Measurements from ENCODE around the gene ARSJ. TPM values are rescaled to one million over a fixed set of nuclear protein-coding genes. Genes with fewer than 3 reads are reported as not detected.
A peak's percentile ranks its signal among the peaks of the same experiment; 100 is the strongest.

Gene ARSJ
- total RNA-seq, 1 experiment from 2014 or later = 16.4 TPM

DNA sequence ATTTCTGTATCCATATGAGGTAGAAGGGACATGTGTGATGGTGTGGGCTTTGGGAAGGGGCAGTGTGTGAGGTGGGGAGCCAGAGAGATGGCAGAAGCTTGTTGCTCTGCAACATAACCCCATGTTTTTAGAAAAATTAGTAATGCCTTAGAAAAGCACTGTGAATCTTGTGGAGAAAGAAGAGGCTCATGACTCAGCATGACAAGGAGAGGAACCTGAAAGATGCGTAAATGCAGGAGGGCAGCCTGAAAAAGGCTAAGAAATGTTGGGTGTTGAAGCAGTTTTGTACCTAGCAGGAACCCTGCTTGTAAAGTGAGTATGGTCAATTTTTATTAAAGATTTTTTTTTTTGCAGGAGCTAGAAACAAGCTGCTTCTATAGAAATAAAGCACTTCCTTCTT lies 59.8 kb downstream of the ARSJ start:
- Histone ChIP-seq H3K4me2 (ENCODE audit: low read length) (no peak overlapping the region), H3K9me2 (replicated peaks; ENCODE audit: low read length) (no peaks in the 10 kb centered on the region), H3K79me2 (ENCODE audit: low read length) (no peaks in the 10 kb centered on the region), H3K4me1 (ENCODE audit: insufficient read depth, low read length) (peaks cover 11% of the 10 kb centered on the region), H3K36me3 (ENCODE audit: low read depth, low read length) (no peaks in the 10 kb centered on the region), H3K9ac (ENCODE audit: low read length) (no peak overlapping the region), H2AFZ (ENCODE audit: low read length) (no peak overlapping the region), H4K20me1 (ENCODE audit: low read length) (no peaks in the 10 kb centered on the region), H3K27ac (ENCODE audit: low read length) (no peak overlapping the region), H3F3A (ENCODE audit: low read length, unreplicated experiment) (no peaks in the 10 kb centered on the region), H3K27me3 (ENCODE audit: low read length) (no peaks in the 10 kb centered on the region), H3K9me3 (ENCODE audit: low read length) (no peaks in the 10 kb centered on the region), H3K4me3 (ENCODE audit: low read length) (no peak overlapping the region)
- ChIA-PET POLR2A (ENCODE audit: unreplicated experiment) (no interaction called here), CTCF (interaction anchor here (0.6 kb wide), 2 partner anchors 15 to 372 kb away, joined by 3 to 7 read pairs; no protein-coding TSS in a partner anchor)
- BruUV-seq (replicated peaks) = no TSS peak
- TF ChIP-seq, protein P1, sequence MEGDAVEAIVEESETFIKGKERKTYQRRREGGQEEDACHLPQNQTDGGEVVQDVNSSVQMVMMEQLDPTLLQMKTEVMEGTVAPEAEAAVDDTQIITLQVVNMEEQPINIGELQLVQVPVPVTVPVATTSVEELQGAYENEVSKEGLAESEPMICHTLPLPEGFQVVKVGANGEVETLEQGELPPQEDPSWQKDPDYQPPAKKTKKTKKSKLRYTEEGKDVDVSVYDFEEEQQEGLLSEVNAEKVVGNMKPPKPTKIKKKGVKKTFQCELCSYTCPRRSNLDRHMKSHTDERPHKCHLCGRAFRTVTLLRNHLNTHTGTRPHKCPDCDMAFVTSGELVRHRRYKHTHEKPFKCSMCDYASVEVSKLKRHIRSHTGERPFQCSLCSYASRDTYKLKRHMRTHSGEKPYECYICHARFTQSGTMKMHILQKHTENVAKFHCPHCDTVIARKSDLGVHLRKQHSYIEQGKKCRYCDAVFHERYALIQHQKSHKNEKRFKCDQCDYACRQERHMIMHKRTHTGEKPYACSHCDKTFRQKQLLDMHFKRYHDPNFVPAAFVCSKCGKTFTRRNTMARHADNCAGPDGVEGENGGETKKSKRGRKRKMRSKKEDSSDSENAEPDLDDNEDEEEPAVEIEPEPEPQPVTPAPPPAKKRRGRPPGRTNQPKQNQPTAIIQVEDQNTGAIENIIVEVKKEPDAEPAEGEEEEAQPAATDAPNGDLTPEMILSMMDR (conservative IDR thresholded peaks at IDR 0.05; ENCODE audit: low read depth, low read length) = no peak
- TF ChIP-seq EZH2phosphoT487 (IDR thresholded peaks at IDR 0.05; ENCODE audit: borderline replicate concordance, low read length) = no peak
- ATAC-seq (0 out of 2 replicates have a peak, but pooled peaks have one; percentile 31), DNase-seq (peak; percentile 37)
- intact Hi-C loops (cut with micrococcal nuclease) = no loop called here

DNA sequence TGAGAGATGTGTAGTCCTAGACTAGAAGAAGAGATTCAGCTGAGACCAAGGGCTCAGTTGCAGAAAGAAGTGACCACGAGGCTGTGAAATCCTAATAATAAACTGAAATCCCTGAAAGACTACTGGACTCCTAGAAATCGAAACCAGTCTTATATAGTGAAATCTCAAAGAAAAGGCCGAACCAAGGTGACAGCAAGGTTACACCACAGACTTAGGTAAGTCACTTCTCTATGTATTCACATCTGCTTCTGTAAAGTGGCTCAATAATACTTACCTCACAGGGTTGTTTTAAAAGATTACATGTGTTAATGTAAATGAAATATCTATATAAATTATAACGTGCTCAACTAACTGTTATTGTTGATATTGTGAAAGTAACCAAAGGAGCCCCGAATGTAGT lies 60.3 kb downstream of the ARSJ start:
- Histone ChIP-seq H3K4me1 (ENCODE audit: insufficient read depth, low read length) (peaks cover 11% of the 10 kb centered on the region), H3K9me3 (ENCODE audit: low read length) (no peaks in the 10 kb centered on the region), H3K27ac (ENCODE audit: low read length) (no peak overlapping the region), H3K27me3 (ENCODE audit: low read length) (no peaks in the 10 kb centered on the region), H3K4me3 (ENCODE audit: low read length) (no peak overlapping the region), H3F3A (ENCODE audit: low read length, unreplicated experiment) (no peaks in the 10 kb centered on the region), H4K20me1 (ENCODE audit: low read length) (no peaks in the 10 kb centered on the region), H3K4me2 (ENCODE audit: low read length) (no peak overlapping the region), H3K9ac (ENCODE audit: low read length) (no peak overlapping the region), H3K79me2 (ENCODE audit: low read length) (no peaks in the 10 kb centered on the region), H3K9me2 (replicated peaks; ENCODE audit: low read length) (no peaks in the 10 kb centered on the region), H2AFZ (ENCODE audit: low read length) (no peak overlapping the region), H3K36me3 (ENCODE audit: low read depth, low read length) (no peaks in the 10 kb centered on the region)
- no TSS peak for BruUV-seq (replicated peaks)
- intact Hi-C loops (cut with micrococcal nuclease) = no loop called here
- TF ChIP-seq EZH2 (IDR thresholded peaks at IDR 0.05; ENCODE audit: low read length, unreplicated experiment) = no peak
- TF ChIP-seq, protein P1 (conservative IDR thresholded peaks at IDR 0.05; ENCODE audit: low read depth, low read length) = no peak
- TF ChIP-seq EZH2phosphoT487 (IDR thresholded peaks at IDR 0.05; ENCODE audit: borderline replicate concordance, low read length) = no peak
- ChIA-PET CTCF (interaction anchor here (0.7 kb wide), 1 partner anchor 105 kb away, joined by 3 read pairs; no protein-coding TSS in a partner anchor), POLR2A (ENCODE audit: unreplicated experiment) (no interaction called here)
- DNase-seq (no peak), ATAC-seq (no peak)

DNA sequence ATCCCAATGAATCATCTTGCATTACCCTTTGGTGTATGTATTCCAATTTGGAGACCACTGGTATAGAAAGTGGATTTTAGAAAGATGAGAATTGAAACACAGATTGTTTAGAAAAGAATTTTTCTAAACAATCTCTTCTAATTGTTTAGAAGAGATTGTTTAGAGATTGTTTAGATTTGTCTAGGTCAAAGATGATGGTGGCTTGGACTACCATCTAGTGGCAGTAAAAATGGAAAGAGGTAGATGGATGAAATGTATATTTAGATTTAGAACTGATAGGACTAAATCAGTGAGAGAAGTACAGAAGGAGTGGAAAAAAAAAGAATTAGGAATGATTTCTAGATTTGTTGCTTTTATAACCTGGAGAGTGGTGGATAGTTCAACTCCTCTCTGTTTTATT lies 70.6 kb downstream of the ARSJ start:
- Histone ChIP-seq H3K27me3 (ENCODE audit: low read length) (no peaks in the 10 kb centered on the region), H3K4me3 (ENCODE audit: low read length) (no peak overlapping the region), H3K4me2 (ENCODE audit: low read length) (no peak overlapping the region), H4K20me1 (ENCODE audit: low read length) (no peaks in the 10 kb centered on the region), H3F3A (ENCODE audit: low read length, unreplicated experiment) (no peaks in the 10 kb centered on the region), H2AFZ (ENCODE audit: low read length) (no peak overlapping the region), H3K36me3 (ENCODE audit: low read depth, low read length) (no peaks in the 10 kb centered on the region), H3K9me2 (replicated peaks; ENCODE audit: low read length) (no peaks in the 10 kb centered on the region), H3K79me2 (ENCODE audit: low read length) (no peaks in the 10 kb centered on the region), H3K9ac (ENCODE audit: low read length) (no peak overlapping the region), H3K9me3 (ENCODE audit: low read length) (no peaks in the 10 kb centered on the region), H3K27ac (ENCODE audit: low read length) (no peak overlapping the region), H3K4me1 (ENCODE audit: insufficient read depth, low read length) (no peaks in the 10 kb centered on the region)
- no peak; the same call in 1 of the 2 replicates for ATAC-seq
- ChIA-PET POLR2A (ENCODE audit: unreplicated experiment) (no interaction called here), CTCF (no interaction called here)
- TF ChIP-seq EZH2phosphoT487 (IDR thresholded peaks at IDR 0.05; ENCODE audit: borderline replicate concordance, low read length) (no peak), EZH2 (IDR thresholded peaks at IDR 0.05; ENCODE audit: low read length, unreplicated experiment) (no peak)
- TF ChIP-seq, protein P1 (conservative IDR thresholded peaks at IDR 0.05; ENCODE audit: low read depth, low read length) = peak; percentile 49; the same call in 1 of the 2 replicates
- no TSS peak for BruUV-seq (replicated peaks)
- DNase-seq = peak; percentile 6
- intact Hi-C loops (cut with micrococcal nuclease) = loop anchor here (5.0 to 10.0 kb wide), 4 partner anchors 127 to 614 kb away; no protein-coding TSS in a partner anchor
